ENCODE data around the gene TCF25.

The TCF25 gene

DNA sequence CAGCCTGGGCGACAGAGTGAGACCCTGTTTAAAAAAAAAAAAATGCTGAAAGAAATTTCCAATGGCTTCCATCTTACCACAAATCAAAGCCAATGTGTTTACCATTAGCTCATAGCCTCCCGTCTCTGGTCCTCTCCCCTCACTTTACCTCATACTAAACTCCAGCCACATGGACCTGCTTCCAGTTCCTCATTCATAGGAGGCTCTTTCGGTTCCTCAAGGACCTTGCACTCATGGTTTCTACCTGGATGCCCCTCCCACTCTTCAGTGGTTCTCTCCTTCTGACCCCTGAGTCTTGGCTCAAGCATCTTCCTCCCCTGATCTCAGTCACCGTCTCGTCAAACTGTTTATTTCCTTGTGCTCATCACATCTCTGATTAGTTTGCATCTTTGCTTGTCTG lies 71.4 kb downstream of the TCF25 start:
- DNase-seq = no peak

- no peak for DNase-seq
Observed at GRCh38 chr16:89945654-89946053, 72.3 kb downstream of the TCF25 start.

DNA sequence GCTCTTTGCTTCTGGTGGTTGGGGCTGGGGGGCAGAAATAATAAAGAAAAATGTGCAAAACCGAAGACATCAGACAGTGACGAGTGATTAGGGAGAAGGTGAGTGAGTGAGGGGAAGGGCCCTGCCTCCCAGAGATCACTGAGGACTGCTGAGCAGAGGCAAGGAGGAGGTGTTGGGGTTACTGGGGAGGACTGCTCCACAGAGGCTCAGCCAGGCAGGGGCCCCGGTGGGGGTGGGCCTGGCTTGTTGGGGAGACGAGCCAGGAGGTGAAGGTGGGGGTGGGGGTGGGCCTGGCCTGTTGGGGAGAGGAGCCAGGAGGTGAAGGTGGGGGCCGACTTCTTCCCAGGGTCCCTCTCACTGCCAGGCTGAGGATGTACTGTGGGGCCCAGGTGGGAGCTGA lies 73.1 kb downstream of the TCF25 start:
- DNase-seq = no peak

GRCh38 chr16:89949121-89949742 lies 75.8 kb downstream of the TCF25 start:
- DNase-seq = no peak

- DNase-seq = no peak
Observed at GRCh38 chr16:89949756-89950155, 76.4 kb downstream of the TCF25 start.

DNA sequence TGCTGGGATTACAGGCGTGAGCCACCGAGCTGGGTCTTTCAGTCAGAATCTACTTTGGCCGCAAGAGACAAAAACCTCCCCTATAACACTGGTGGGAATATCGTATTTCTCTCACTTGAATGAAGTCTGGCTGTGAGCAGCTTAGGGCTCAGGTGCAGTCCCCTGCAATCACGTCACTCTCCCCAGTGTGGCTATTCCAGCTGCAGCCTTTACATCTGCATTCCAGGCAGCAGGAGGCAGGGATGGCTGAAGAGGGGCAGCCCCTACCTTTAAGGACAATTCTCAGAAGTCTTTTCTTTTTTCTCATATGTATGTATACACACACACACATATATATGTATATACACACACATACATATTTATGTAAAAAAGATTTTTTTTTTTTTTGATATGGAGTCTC lies 78.1 kb downstream of the TCF25 start:
- no peak for DNase-seq

DNA sequence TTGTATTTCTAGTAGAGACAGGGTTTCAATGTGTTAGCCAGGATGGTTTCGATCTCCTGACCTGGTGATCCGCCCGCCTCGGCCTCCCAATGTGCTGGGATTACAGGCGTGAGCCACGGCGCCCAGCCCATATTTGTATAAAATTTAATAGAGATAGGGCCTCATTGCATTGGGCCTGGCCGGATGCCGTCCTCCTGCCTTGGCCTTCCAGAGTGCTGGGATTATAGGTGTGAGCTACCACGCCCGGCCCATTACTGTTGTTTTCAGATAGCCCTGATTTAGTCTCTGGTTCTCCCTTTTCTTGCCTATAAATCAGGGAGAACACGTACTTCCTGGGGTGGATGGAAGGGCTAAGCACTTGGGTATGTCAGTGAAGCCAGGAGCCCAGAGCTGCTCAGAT lies 78.7 kb downstream of the TCF25 start:
- no peak for DNase-seq

DNA sequence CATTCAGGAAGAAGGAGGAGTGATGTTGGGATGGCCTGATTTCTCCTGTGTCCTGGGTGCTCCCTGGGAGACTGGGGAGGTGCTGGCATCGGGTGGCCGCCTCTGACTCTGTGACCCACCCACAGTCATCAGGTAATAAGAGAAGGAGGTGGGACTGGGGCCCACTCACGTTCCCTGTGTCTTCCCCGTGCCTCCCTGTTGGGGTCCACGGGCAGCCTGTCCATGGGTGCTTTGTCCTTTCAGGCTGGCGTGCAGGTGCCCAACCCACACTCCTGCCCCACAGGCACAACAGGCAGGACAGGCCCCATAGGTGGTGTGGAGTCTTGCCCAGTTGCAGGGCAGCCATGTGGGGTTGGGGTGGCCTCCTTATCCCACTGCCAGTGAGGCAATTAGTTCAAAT lies 79.2 kb downstream of the TCF25 start:
- no peak for DNase-seq

GRCh38 chr16:89953671-89954406 lies 80.4 kb downstream of the TCF25 start:
- DNase-seq = no peak

DNA sequence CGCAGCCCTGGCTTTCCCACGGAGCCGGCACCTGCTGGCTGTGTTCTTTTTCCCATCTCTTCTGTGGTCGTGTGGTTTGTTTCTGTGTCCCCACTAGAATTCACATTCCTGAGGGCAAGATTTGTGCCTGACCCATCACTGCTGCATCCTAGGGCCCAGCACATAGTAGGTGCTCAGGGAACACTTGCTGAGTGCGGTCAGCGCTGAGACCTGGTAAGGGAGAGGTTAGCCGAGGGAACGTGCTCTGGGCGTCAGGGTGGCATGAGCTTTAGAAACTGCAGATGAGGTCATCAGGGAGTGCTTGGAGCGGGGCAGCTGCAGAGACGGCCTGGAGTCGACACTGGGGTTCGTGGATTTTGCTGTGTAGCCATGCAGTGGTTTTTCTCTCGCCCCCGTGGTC lies 81.1 kb downstream of the TCF25 start:
- DNase-seq = no peak

DNA sequence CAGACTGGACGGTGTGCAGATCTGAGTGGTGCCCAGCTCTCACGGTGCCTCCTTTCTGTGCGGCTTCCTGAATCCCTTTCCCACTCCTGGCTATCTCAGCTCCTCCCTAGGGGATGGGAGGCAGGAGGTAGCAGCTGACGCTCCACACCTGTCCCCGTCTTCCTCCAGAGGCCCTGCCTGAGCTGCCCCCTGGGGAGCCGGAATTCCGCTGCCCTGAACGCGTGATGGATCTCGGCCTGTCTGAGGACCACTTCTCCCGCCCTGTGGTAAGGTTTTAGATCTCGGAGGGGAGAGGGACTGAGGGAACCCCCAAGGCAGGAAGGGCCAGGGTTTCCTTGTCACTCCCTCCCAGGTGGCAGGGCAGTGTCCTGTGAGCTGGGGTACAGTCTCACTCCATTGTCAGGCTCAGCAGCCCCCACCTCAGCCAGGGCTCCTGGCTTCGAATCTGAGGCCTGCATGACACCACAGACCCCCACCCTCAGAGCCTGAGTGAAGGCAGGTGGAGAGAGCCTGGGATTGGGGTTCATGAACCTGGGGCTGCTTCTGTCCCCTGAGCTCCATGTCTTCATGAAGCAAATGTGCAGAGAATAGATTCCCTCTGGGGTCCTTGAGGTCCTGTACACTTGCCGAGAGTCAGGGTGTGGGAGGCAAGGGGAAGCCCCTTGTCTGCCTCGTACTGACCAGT lies 81.8 kb downstream of the TCF25 start:
- no peak for DNase-seq

GRCh38 chr16:89956505-89957215 lies 83.3 kb downstream of the TCF25 start:
- DNase-seq = no peak

- no peak for DNase-seq
Observed at GRCh38 chr16:89957216-89957785, 83.9 kb downstream of the TCF25 start.

- DNase-seq = no peak
Observed at GRCh38 chr16:89958068-89958467, 84.7 kb downstream of the TCF25 start.

- DNase-seq = no peak
Observed at GRCh38 chr16:89958596-89958995, 85.2 kb downstream of the TCF25 start.

- no peak for DNase-seq
Observed at GRCh38 chr16:89960966-89961365, 87.6 kb downstream of the TCF25 start.
